ENCODE data around the gene USP15.

USP15 gene

GRCh38 chr12:62258231-62258630 lies 2.0 kb upstream of the USP15 start:
- DNase-seq: no peak

- peak; percentile 82 for DNase-seq
Observed at GRCh38 chr12:62258941-62259630, 1.1 kb upstream of the USP15 start.

GRCh38 chr12:62259631-62259992 lies 592 bp upstream of the USP15 start:
- DNase-seq: no peak

- DNase-seq: peak; percentile 98
Observed at GRCh38 chr12:62260733-62261683, 804 bp downstream of the USP15 start.

- DNase-seq: no peak
Observed at GRCh38 chr12:62261876-62262517, 1.8 kb downstream of the USP15 start.

GRCh38 chr12:62263232-62263631 lies 3.0 kb downstream of the USP15 start:
- no peak for DNase-seq

GRCh38 chr12:62263966-62264365 lies 3.8 kb downstream of the USP15 start:
- DNase-seq: peak; percentile 67

GRCh38 chr12:62264706-62265105 lies 4.5 kb downstream of the USP15 start:
- peak; percentile 72 for DNase-seq

GRCh38 chr12:62265511-62265910 lies 5.3 kb downstream of the USP15 start:
- no peak for DNase-seq

GRCh38 chr12:62267026-62267425 lies 6.8 kb downstream of the USP15 start:
- DNase-seq: no peak

GRCh38 chr12:62267480-62267879 lies 7.3 kb downstream of the USP15 start:
- no peak for DNase-seq

- peak; percentile 61 for DNase-seq
Observed at GRCh38 chr12:62268956-62269355, 8.8 kb downstream of the USP15 start.

GRCh38 chr12:62269464-62270228 lies 9.4 kb downstream of the USP15 start:
- DNase-seq: no peak

- DNase-seq: no peak
Observed at GRCh38 chr12:62270384-62270783, 10.2 kb downstream of the USP15 start.

- no peak for DNase-seq
Observed at GRCh38 chr12:62270872-62271271, 10.7 kb downstream of the USP15 start.

GRCh38 chr12:62272936-62273552 lies 12.8 kb downstream of the USP15 start:
- no peak for DNase-seq

GRCh38 chr12:62273724-62274380 lies 13.6 kb downstream of the USP15 start:
- no peak for DNase-seq

- no peak for DNase-seq
Observed at GRCh38 chr12:62278022-62278421, 17.8 kb downstream of the USP15 start.

GRCh38 chr12:62279058-62279457 lies 18.9 kb downstream of the USP15 start:
- DNase-seq: no peak

- DNase-seq: no peak
Observed at GRCh38 chr12:62279961-62280360, 19.8 kb downstream of the USP15 start.

GRCh38 chr12:62282057-62282774 lies 22.0 kb downstream of the USP15 start:
- DNase-seq: peak; percentile 85
